WTC11 (cell line): ENCODE data around the gene XRCC4. TPM values are rescaled to one million over a fixed set of nuclear protein-coding genes. Genes with fewer than 3 reads are reported as not detected.

Experiments used
- ATAC-seq: fragments of 200-7000 bp; cut with Tn5 transposase; 2 replicates; pipeline ENCODE4 v1.10.0; 2021; ENCODE audit warnings: mild to moderate bottlenecking, moderate library complexity
- Bru-seq: library from RNA; stranded (reverse); fragments of 400-500 nt; gene quantifications from one replicate; lab custom pipeline; 2021; lab: Mats Ljungman, UMichigan
- CTCF ChIA-PET: fragments of 300-600 bp; sonication (Branson Sonifier 250); formaldehyde crosslinking; loops from one replicate; lab custom pipeline; 2021; ENCODE audit warnings: antibody characterized with exemption; lab: Charles Lee
- POLR2A ChIA-PET: fragments of 350-600 bp; sonication (Branson Sonifier 250); formaldehyde crosslinking; loops from one replicate; lab custom pipeline; 2021; ENCODE audit warnings: antibody characterized with exemption; lab: Charles Lee
- DNase-seq: peaks from one replicate; pipeline ENCODE4 v3.0.0; 2021; ENCODE audit warnings: low spot score
- H3K27ac Mint-ChIP-seq: 2 replicates; pipeline ENCODE4 v1.8.0; 2021; ENCODE audit warnings: mixed read lengths
- H3K27me3 Mint-ChIP-seq: 2 replicates; pipeline ENCODE4 v1.8.0; 2021; ENCODE audit warnings: low read depth, mild to moderate bottlenecking, moderate library complexity, mixed read lengths
- H3K36me3 Mint-ChIP-seq: 2 replicates; pipeline ENCODE4 v1.8.0; 2021; ENCODE audit warnings: mixed read lengths
- H3K4me1 Mint-ChIP-seq: 2 replicates; pipeline ENCODE4 v1.8.0; 2022; ENCODE audit warnings: mixed read lengths
- H3K4me3 Mint-ChIP-seq: 2 replicates; pipeline ENCODE4 v1.8.0; 2021; ENCODE audit warnings: mild to moderate bottlenecking, moderate library complexity, mixed read lengths
- H3K9me3 Mint-ChIP-seq: 2 replicates; pipeline ENCODE4 v1.8.0; 2021; ENCODE audit warnings: mixed read lengths
- ATF1 ChIP-seq: sonication (generic); formaldehyde crosslinking; IDR thresholded peaks from 2 replicates; pipeline ENCODE4 v1.8.1; 2023; ENCODE audit warnings: mild to moderate bottlenecking, moderate library complexity, missing genetic modification reagents
- ETV6 ChIP-seq: sonication (generic); formaldehyde crosslinking; IDR thresholded peaks from 2 replicates; pipeline ENCODE4 v1.8.1; 2022; ENCODE audit warnings: mild to moderate bottlenecking, missing genetic modification reagents
- FOXJ3 ChIP-seq: sonication (generic); formaldehyde crosslinking; IDR thresholded peaks from 2 replicates; pipeline ENCODE4 v1.9.0; 2021; ENCODE audit warnings: missing genetic modification reagents, mild to moderate bottlenecking, borderline replicate concordance
- FOXK1 ChIP-seq: sonication (generic); formaldehyde crosslinking; IDR thresholded peaks from 2 replicates; pipeline ENCODE4 v1.8.0; 2022; ENCODE audit warnings: mild to moderate bottlenecking, moderate library complexity, missing genetic modification reagents
- FOXP1 ChIP-seq: sonication (generic); formaldehyde crosslinking; IDR thresholded peaks from 2 replicates; pipeline ENCODE4 v1.8.0; 2022; ENCODE audit warnings: missing genetic modification reagents, mild to moderate bottlenecking, moderate library complexity, borderline replicate concordance
- FOXP4 ChIP-seq: sonication (generic); formaldehyde crosslinking; IDR thresholded peaks from 2 replicates; pipeline ENCODE4 v1.8.0; 2022; ENCODE audit warnings: mild to moderate bottlenecking, missing genetic modification reagents
- GABPB1 ChIP-seq: sonication (generic); formaldehyde crosslinking; IDR thresholded peaks from 2 replicates; pipeline ENCODE4 v1.8.1; 2023; ENCODE audit warnings: mild to moderate bottlenecking, missing genetic modification reagents
- HMGXB4 ChIP-seq: sonication (generic); formaldehyde crosslinking; IDR thresholded peaks from 2 replicates; pipeline ENCODE4 v1.8.1; 2023; ENCODE audit warnings: mild to moderate bottlenecking, moderate library complexity, missing genetic modification reagents
- NFYB ChIP-seq: sonication (generic); formaldehyde crosslinking; conservative IDR thresholded peaks from 2 replicates; pipeline ENCODE4 v1.8.0; 2022; ENCODE audit warnings: low read depth, missing genetic modification reagents
- NR1H2 ChIP-seq: sonication (generic); formaldehyde crosslinking; IDR thresholded peaks from 2 replicates; pipeline ENCODE4 v1.9.0; 2021; ENCODE audit warnings: mild to moderate bottlenecking, moderate library complexity, missing genetic modification reagents
- NR3C1 ChIP-seq: sonication (generic); formaldehyde crosslinking; conservative IDR thresholded peaks from 2 replicates; pipeline ENCODE4 v1.8.1; 2023; ENCODE audit warnings: low read depth, mild to moderate bottlenecking, missing genetic modification reagents
- PREB ChIP-seq: sonication (generic); formaldehyde crosslinking; IDR thresholded peaks from 2 replicates; pipeline ENCODE4 v1.8.1; 2022; ENCODE audit warnings: mild to moderate bottlenecking, missing genetic modification reagents, moderate library complexity, borderline replicate concordance
- PRRX2 ChIP-seq: fragments of 250-450 bp; sonication (Bioruptor Pico); IDR thresholded peaks from 2 replicates; pipeline ENCODE4 v1.8.0; 2021; ENCODE audit warnings: mild to moderate bottlenecking
- RORB ChIP-seq: fragments of 250-450 bp; sonication (Bioruptor Pico); IDR thresholded peaks from 2 replicates; pipeline ENCODE4 v1.9.0; 2021; ENCODE audit warnings: mild to moderate bottlenecking
- SP1 ChIP-seq: sonication (generic); formaldehyde crosslinking; conservative IDR thresholded peaks from 2 replicates; pipeline ENCODE4 v1.8.1; 2022; ENCODE audit warnings: missing genetic modification reagents
- TEAD4 ChIP-seq: sonication (generic); formaldehyde crosslinking; IDR thresholded peaks from 2 replicates; pipeline ENCODE4 v1.8.0; 2022; ENCODE audit warnings: mild to moderate bottlenecking, missing genetic modification reagents
- ZNF232 ChIP-seq: sonication (generic); formaldehyde crosslinking; IDR thresholded peaks from 2 replicates; pipeline ENCODE4 v1.8.0; 2022; ENCODE audit warnings: mild to moderate bottlenecking, missing genetic modification reagents
- ZNF281 ChIP-seq: sonication (generic); formaldehyde crosslinking; IDR thresholded peaks from 2 replicates; pipeline ENCODE4 v1.8.0; 2023; ENCODE audit warnings: mild to moderate bottlenecking, missing genetic modification reagents
- ZNF512 ChIP-seq: sonication (generic); formaldehyde crosslinking; IDR thresholded peaks from 2 replicates; pipeline ENCODE4 v1.8.1; 2022; ENCODE audit warnings: missing genetic modification reagents, borderline replicate concordance
- ZNF532 ChIP-seq: fragments of 250-450 bp; sonication (Bioruptor Pico); IDR thresholded peaks from 2 replicates; pipeline ENCODE4 v1.9.0; 2021; ENCODE audit warnings: mild to moderate bottlenecking, borderline replicate concordance
- long read RNA-seq, 3 experiments: library from RNA in 1 of 3; library from capped mRNA in 1 of 3; library from polyadenylated mRNA in 1 of 3; unstranded in 2 of 3; stranded (forward) in 1 of 3; transcript quantifications; one replicate each; pipeline ENCODE4 v2.0.0, GENCODE V29; 2021
- total RNA-seq: library from RNA; stranded (reverse); gene quantifications from 3 replicates; pipeline ENCODE4 v1.2.3, GENCODE V29; 2021

XRCC4 gene
- total RNA-seq (12.0 to 13.5 TPM (median 12.8 TPM) in 3 replicates), Bru-seq, nascent RNA (percentile 63 among the genes with signal in this experiment)
- long read RNA-seq, experiment 1, transcript XRCC4-203 (8 exons, 1,530 nt) = major isoform, 30 of 50 reads
- long read RNA-seq, experiment 1, partial matches to known transcripts = 8 of 50 reads
- long read RNA-seq, experiment 1, other reads (novel, unspliced or antisense) = 5 of 50 reads
- long read RNA-seq, experiment 2, partial matches to known transcripts = 9 of 20 reads
- long read RNA-seq, experiment 2, other reads (novel, unspliced or antisense) = 8 of 20 reads
- long read RNA-seq, experiment 3, transcript XRCC4-203 (8 exons, 1,530 nt) = major isoform, 56 of 89 reads
- long read RNA-seq, experiment 3, transcript XRCC4-201 (8 exons, 1,696 nt) = minor isoform, 10 of 89 reads
- long read RNA-seq, experiment 3, transcript XRCC4-206 (8 exons, 1,243 nt) = minor isoform, 9 of 89 reads
- long read RNA-seq, experiment 3, partial matches to known transcripts = 13 of 89 reads
- long read RNA-seq, experiment 3, other reads (novel, unspliced or antisense) = 1 of 89 reads

- ATAC-seq = peak; percentile 99
- Mint-ChIP-seq H3K27me3 (no peaks in the 10 kb centered on the region), H3K27ac (peak within 1 kb of the TSS; percentile 99), H3K4me1 (peaks cover 53% of the 10 kb centered on the region), H3K36me3 (peaks cover 15% of the 10 kb centered on the region), H3K9me3 (no peaks in the 10 kb centered on the region), H3K4me3 (peak within 1 kb of the TSS; percentile 99)
- CTCF ChIA-PET = interaction anchor here (1.3 kb wide), 1 partner anchor 396 kb away, joined by 5 read pairs; no protein-coding TSS in a partner anchor
- peak; percentile 96 for DNase-seq
- POLR2A ChIA-PET = interaction anchor here (0.6 to 1.0 kb wide), 7 partner anchors 8 to 398 kb away, joined by 3 to 5 read pairs (median 5); partner anchors contain the start of gene VCAN
- TF ChIP-seq ZNF512 (CRISPR knock-in tag) (no peak), HMGXB4 (CRISPR knock-in tag) (peak; percentile 25; the same call in 1 of the 2 replicates), PRRX2 (CRISPR knock-in tag) (no peak), ATF1 (CRISPR knock-in tag) (no peak), FOXJ3 (CRISPR knock-in tag) (no peak), NR1H2 (CRISPR knock-in tag) (no peak), NFYB (CRISPR knock-in tag) (peak; percentile 76), PREB (CRISPR knock-in tag) (no peak), TEAD4 (CRISPR knock-in tag) (no peak), FOXP1 (CRISPR knock-in tag) (no peak; the same call in 1 of the 2 replicates), ZNF281 (CRISPR knock-in tag) (no peak), ETV6 (CRISPR knock-in tag) (0 out of 2 replicates have a peak, but pooled peaks have one; percentile 19), SP1 (peak; percentile 72), ZNF232 (no peak), NR3C1 (no peak), FOXK1 (CRISPR knock-in tag) (peak; percentile 61), FOXP4 (CRISPR knock-in tag) (peak; percentile 73; the same call in 1 of the 2 replicates), ZNF532 (CRISPR knock-in tag) (no peak), GABPB1 (peak; percentile 59; the same call in 1 of the 2 replicates), RORB (no peak)
Measured at GRCh38 chr5:83076742-83077661, at the start of gene XRCC4, which contains the start of gene TMEM167A. TSS of gene XRCC4 (plus strand) at chr5:83077547. CDS start at chr5:83104920, 27,373 bp downstream. TSS of gene TMEM167A (minus strand) at chr5:83077394. CDS start at chr5:83077323, 71 bp downstream.
